HepG2 (cell line): ENCODE data around the gene ZNF527. TPM values are rescaled to one million over a fixed set of nuclear protein-coding genes. Genes with fewer than 3 reads are reported as not detected.

Experiments
- AGO2 ChIP-seq: fragments of 200-400 bp; formaldehyde crosslinking; optimal IDR thresholded peaks from 2 replicates; pipeline ENCODE3; 2017; ENCODE audit warnings: mild to moderate bottlenecking, low read depth, low read length, moderate library complexity
- ATF7 ChIP-seq, 2 experiments: fragments of 450-650 bp in 1 of 2; sonication (generic) in 1 of 2; formaldehyde crosslinking in 1 of 2; IDR thresholded peaks; 2 replicates each; pipeline versions ENCODE4 v1.4.0 to v1.6.1; 2016 to 2020; ENCODE audit warnings: antibody characterized with exemption in 1 of 2, mild to moderate bottlenecking in 1 of 2, missing genetic modification reagents in 1 of 2
- E2F2 ChIP-seq: sonication (generic); formaldehyde crosslinking; IDR thresholded peaks from 2 replicates; pipeline ENCODE4 v1.4.0; 2020; ENCODE audit warnings: missing genetic modification reagents, borderline replicate concordance
- POLR2AphosphoS2 ChIP-seq: IDR thresholded peaks from 2 replicates; pipeline ENCODE4 v1.6.1; 2011; ENCODE audit warnings: low read depth, low read length, improper control_type of control experiment
- RFX5 ChIP-seq: IDR thresholded peaks from 2 replicates; pipeline ENCODE4 v1.6.1; 2011; ENCODE audit warnings: low read depth, low read length, improper control_type of control experiment
- SNAPC4 ChIP-seq: sonication (generic); formaldehyde crosslinking; IDR thresholded peaks from 2 replicates; pipeline ENCODE4 v1.4.0; 2020; ENCODE audit warnings: mild to moderate bottlenecking, missing genetic modification reagents
- ZNF136 ChIP-seq: sonication (generic); formaldehyde crosslinking; IDR thresholded peaks from 2 replicates; pipeline ENCODE4 v1.8.1; 2022; ENCODE audit warnings: low read depth, mild to moderate bottlenecking, moderate library complexity, missing genetic modification reagents
- polyA plus RNA-seq, 8 experiments: library from polyadenylated mRNA; depleted of rRNA in 3 of 8; stranded (reverse) in 7 of 8; unstranded in 1 of 8; fragments of >200 nt; fragmentation: Illumina TruSeq in 4 of 8; extraction: Trizol in 4 of 8; gene quantifications; 2 replicates each; pipeline versions ENCODE4 v1.2.1 to v1.2.3, GENCODE V29; 2011 to 2016; ENCODE audit warnings: low read depth in 4 of 8, missing spikeins in 1 of 8, mixed read lengths in 1 of 8; ENCODE audit not compliant: insufficient read depth in 1 of 8
- total RNA-seq, 5 experiments: library from RNA; depleted of rRNA; stranded (reverse); fragments of >200 nt; fragmentation: Illumina TruSeq; extraction: Trizol; gene quantifications; 2 replicates each; pipeline ENCODE4 v1.2.3, GENCODE V29; 2016; ENCODE audit warnings: low read depth in 1 of 5

Gene ZNF527
- total and polyA plus RNA-seq, 2 of the 13 experiments (the other 11 are each of a cell fraction or from before 2014, with no cell fraction given) = 1.0 to 3.5 TPM

GRCh38 chr19:37362733-37363132, 8.2 kb upstream of the ZNF527 start (continued):
- no peak for TF ChIP-seq ATF7 (IDR thresholded peaks at IDR 0.05)
- TF ChIP-seq ATF7 (CRISPR knock-in tag; IDR thresholded peaks at IDR 0.05) = no peak
- TF ChIP-seq AGO2 = no peak
- TF ChIP-seq SNAPC4 (CRISPR knock-in tag) = no peak
- TF ChIP-seq E2F2 (CRISPR knock-in tag) = no peak
- no peak for TF ChIP-seq ZNF136 (CRISPR knock-in tag)
- TF ChIP-seq RFX5 = no peak
- TF ChIP-seq POLR2AphosphoS2 = no peak
- TF ChIP-seq, all 625 proteins: peak for 5
